Suppressor macrophage treated with lipopolysaccharide for 1 hour (primary cell): ENCODE results near the gene ZNF831.

Experiments used
- DNase-seq, 3 donors: peaks; one replicate each; pipeline ENCODE4 v3.0.0-alpha.2; 2020 to 2022

ZNF831 gene

GRCh38 chr20:59253779-59254319, 90.2 kb downstream of the ZNF831 start:
- DNase-seq, result no peak

- no peak for DNase-seq
Measured at GRCh38 chr20:59255256-59255655, 91.6 kb downstream of the ZNF831 start.

GRCh38 chr20:59258221-59258621, 94.6 kb downstream of the ZNF831 start:
- DNase-seq, result peak; percentile 17 to 54 (median 31)

GRCh38 chr20:59259946-59260345, 96.3 kb downstream of the ZNF831 start:
- DNase-seq, result no peak

- no peak for DNase-seq
Measured at GRCh38 chr20:59265298-59265697, 101.7 kb downstream of the ZNF831 start.

GRCh38 chr20:59268870-59269269, 105.2 kb downstream of the ZNF831 start:
- no peak for DNase-seq

- no peak for DNase-seq
Measured at GRCh38 chr20:59269411-59270025, 105.9 kb downstream of the ZNF831 start.

GRCh38 chr20:59270380-59270779, 106.8 kb downstream of the ZNF831 start:
- no peak for DNase-seq

- DNase-seq, result peak in 1 of 3 donors; percentile 5
Measured at GRCh38 chr20:59273739-59274357, 110.2 kb downstream of the ZNF831 start.

- no peak for DNase-seq
Measured at GRCh38 chr20:59276938-59277337, 113.3 kb downstream of the ZNF831 start.

- DNase-seq, result no peak
Measured at GRCh38 chr20:59284470-59284869, 120.8 kb downstream of the ZNF831 start.

GRCh38 chr20:59289994-59290393, 126.4 kb downstream of the ZNF831 start:
- no peak for DNase-seq

- no peak for DNase-seq
Measured at GRCh38 chr20:59291740-59292383, 128.2 kb downstream of the ZNF831 start.

- no peak for DNase-seq
Measured at GRCh38 chr20:59295531-59295930, 131.9 kb downstream of the ZNF831 start.

GRCh38 chr20:59297686-59298085, 134.1 kb downstream of the ZNF831 start:
- DNase-seq, result no peak

- no peak for DNase-seq
Measured at GRCh38 chr20:59299945-59300332, 136.3 kb downstream of the ZNF831 start.

- no peak for DNase-seq
Measured at GRCh38 chr20:59300333-59301081, 136.9 kb downstream of the ZNF831 start, which contains the start of gene EDN3. Gene EDN3, plus strand, starts transcription at chr20:59300611. Its CDS starts 202 bp downstream, at chr20:59300813.

GRCh38 chr20:59301343-59302007, 137.9 kb downstream of the ZNF831 start:
- DNase-seq, result no peak

GRCh38 chr20:59305908-59306655, 142.5 kb downstream of the ZNF831 start:
- DNase-seq, result no peak

GRCh38 chr20:59307270-59307669, 143.6 kb downstream of the ZNF831 start:
- DNase-seq, result no peak
